GM12801 (cell line): ENCODE results near the gene MYO6.

Experiments
- TF ChIP-seq, protein P1 (sequence below): IDR thresholded peaks from one replicate; pipeline ENCODE4 v1.5.1; 2011; ENCODE audit warnings: control low read depth; ENCODE audit not compliant: insufficient read length; ENCODE audit errors: extremely low read depth

Gene MYO6

DNA sequence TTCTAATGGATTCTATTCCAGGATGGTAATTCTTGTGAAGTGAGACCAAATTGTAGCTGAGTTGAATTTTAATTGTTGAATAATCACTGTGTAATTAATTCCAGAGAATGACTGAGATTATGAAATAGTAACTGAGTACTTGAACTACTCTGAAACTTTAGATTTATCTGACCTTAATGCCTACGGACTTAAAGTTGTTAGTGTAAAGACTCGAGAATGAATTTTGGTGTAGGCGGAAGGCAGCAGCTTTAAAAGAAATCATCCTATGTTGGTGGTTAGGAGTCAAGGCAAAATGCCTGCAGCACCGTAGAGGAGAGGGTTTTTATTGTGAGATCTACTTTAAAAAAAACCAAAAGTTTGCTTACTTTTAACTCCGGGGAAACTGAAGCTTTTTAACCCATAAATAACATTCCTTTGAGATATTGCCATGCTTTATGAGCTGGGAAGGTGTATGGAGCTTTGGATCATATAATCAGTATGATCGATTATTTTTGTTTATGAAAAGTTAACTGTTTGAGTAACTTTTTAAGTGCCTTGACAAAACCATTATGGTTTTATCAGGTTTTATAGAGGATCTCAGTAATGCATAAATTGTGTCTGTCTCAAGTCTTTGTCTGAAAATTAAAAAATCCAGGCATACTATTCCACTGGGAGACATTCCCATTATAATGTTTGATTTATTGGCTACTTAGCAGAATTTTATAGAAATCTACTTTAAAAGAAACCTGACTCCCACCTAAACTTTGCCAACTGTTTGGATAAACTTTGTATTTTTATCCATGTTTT, 46.1 kb downstream of the MYO6 start:
- TF ChIP-seq, protein P1, sequence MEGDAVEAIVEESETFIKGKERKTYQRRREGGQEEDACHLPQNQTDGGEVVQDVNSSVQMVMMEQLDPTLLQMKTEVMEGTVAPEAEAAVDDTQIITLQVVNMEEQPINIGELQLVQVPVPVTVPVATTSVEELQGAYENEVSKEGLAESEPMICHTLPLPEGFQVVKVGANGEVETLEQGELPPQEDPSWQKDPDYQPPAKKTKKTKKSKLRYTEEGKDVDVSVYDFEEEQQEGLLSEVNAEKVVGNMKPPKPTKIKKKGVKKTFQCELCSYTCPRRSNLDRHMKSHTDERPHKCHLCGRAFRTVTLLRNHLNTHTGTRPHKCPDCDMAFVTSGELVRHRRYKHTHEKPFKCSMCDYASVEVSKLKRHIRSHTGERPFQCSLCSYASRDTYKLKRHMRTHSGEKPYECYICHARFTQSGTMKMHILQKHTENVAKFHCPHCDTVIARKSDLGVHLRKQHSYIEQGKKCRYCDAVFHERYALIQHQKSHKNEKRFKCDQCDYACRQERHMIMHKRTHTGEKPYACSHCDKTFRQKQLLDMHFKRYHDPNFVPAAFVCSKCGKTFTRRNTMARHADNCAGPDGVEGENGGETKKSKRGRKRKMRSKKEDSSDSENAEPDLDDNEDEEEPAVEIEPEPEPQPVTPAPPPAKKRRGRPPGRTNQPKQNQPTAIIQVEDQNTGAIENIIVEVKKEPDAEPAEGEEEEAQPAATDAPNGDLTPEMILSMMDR: no peak

- TF ChIP-seq, protein P1: no peak
Measured at GRCh38 chr6:75796723-75797122, 47.7 kb downstream of the MYO6 start.

DNA sequence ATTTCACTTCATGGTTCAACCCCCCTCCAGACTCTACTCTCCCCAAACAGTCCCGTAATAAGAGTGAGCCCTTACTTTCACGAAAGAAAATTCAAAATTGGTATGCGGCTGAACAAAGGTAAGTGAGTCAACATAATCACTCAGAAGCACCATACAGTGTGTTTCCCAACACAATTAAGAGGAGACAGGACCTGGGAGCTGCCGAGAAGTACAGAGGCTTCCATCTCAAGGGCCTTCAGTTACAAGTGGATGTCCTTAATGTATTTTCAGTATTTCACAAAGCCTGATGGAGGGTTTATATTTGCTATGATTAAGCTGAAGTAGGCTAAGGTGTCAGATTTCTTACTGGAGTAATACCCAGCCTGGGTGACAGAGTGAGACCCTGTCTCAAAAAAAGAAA, 51.1 kb downstream of the MYO6 start:
- TF ChIP-seq, protein P1: no peak

- TF ChIP-seq, protein P1: no peak
Measured at GRCh38 chr6:75800708-75801505, 51.9 kb downstream of the MYO6 start.

DNA sequence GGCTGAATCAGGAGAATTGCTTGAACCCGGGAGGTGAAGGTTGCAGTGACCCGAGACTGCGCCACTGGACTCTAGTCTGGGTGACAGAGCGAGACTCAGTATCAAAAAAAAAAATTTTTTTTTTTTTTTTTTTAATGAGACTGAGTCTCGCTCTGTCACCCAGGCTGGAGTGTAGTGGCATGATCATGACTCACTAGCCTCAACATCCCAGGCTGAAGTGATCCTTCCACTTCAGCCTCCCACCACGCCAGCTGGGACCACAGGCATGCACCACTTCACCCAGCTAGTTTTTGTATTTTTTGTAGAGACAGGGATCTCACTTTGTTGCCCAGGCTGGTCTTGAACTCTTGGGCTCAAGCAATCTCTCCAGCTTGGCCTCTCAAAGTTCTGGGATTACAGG, 53.3 kb downstream of the MYO6 start:
- TF ChIP-seq, protein P1: no peak

DNA sequence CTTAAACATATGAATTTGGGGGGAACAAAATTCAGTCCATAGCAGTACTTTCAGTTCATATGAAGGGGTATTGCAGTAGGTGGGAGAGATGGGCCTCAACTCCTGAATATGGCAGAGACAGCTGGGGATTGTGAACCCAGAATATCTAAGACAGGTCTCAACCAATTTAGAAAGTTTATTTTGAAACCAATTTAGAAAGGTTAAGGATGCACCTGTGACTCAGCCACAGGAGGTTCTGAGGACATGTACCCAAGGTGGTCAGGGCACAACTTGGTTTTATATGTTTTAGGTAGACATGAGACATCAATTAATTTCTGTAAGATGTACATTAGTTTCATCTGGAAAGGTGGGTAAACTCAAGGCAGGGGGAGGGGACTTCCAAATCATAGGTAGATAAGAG, 59.5 kb downstream of the MYO6 start:
- TF ChIP-seq, protein P1: no peak

- TF ChIP-seq, protein P1: no peak
Measured at GRCh38 chr6:75812560-75812959, 63.5 kb downstream of the MYO6 start.
